CD4-positive, alpha-beta T cell treated with Interleukin-21 for 1 hour (primary cell): ENCODE data around the gene CCDC183.
"Not testable (repeated sequence)": the region's sequence is repeated elsewhere in the genome, so short reads cannot be mapped to it uniquely, and the experiment has no call there.

ENCODE experiments used
- DNase-seq: peaks from one replicate; pipeline ENCODE4 v3.0.0-alpha.2; 2020

CCDC183 gene

DNA sequence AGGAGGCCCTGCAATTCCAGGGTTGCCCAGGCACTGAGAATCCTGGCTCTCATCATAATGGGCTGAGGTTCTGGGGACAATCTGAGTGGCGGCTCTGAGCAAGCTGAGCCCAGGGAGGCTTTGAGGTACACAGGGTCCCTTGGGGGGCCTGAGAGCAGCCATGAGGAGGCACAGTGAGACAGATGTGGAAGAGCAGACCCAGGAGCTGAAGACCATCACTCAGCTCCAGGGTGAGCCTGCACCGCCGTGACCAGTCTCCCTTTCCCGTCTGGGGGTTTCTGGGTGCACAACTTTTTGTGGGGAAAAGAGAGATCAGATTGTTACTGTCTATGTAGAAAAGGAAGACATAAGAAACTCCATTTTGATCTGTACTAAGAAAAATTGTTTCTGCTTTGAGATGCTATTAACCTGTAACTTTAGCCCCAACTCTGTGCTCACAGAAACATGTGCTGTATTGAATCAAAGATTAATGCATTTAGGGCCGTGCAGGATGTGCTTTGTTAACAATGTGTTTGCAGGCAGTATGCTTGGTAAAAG lies at the start of gene CCDC183:
Gene CCDC183, plus strand, starts transcription at position 101 of the 537 bp plus-strand sequence. Its CDS starts 60 bp downstream, at position 161.
- DNase-seq, result no peak

DNA sequence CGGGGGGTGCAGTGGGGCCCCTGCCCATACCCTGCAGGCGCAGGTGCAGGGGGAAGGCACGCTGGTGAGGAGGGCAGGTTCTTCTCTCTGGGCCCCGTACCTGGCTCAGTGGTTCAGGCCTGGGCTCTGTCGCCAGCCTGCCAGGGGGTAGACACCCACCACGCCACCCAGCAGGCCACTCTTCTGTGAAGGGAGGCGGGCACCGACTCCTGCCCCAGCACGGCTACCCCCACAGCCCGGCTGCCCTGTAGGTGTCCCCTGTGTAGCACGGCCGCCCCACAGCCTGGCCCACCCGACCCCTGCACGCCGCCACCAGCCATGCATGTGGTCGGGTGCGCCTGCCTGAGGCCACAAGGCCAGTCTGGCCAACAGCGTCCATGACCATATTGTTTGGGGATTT lies 49.5 kb upstream of the CCDC183 start:
- no peak for DNase-seq

DNA sequence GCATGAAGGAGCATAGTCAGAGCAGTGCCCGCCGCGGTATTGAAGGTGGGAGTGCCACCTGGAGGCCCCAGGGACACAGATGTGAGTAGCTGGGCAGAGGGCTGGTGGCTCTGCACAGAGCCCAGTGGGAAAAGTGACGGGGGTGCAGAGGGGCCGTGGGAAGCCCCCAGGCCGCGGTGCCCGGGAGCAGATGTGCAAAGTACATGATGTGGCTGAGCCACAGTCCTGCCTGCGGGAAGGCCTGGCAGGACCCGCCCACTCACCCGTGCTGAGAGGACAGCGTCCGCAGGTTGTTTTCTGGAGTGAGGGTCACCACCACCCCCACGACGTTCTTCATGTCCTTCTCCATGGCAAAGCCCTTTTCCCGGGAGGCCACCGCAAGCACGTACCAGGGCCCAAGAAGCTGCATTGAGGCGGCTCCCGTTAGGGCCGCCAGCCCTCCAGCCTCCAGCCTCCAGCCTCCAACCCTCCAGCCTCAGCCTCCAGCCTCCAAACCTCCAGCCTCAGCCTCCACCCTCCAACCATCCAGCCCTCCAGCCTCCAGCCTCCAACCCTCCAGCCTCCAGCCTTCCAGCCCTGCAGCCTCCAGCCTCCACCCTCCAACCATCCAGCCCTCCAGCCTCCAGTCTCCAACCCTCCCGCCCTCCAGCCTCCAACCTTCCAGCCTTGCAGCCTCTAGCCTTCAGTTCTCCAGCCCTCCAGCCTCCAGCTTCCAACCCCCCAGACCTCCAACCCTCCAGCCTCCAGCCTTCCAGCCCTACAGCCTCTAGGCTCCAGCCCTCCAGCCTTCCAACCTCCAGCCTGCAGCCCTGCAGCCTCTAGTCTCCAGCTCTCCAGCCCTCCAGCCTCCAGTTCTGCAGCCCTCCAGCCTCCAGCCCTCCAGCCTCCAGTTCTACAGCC lies 48.7 kb upstream of the CCDC183 start:
- DNase-seq, result no peak

DNA sequence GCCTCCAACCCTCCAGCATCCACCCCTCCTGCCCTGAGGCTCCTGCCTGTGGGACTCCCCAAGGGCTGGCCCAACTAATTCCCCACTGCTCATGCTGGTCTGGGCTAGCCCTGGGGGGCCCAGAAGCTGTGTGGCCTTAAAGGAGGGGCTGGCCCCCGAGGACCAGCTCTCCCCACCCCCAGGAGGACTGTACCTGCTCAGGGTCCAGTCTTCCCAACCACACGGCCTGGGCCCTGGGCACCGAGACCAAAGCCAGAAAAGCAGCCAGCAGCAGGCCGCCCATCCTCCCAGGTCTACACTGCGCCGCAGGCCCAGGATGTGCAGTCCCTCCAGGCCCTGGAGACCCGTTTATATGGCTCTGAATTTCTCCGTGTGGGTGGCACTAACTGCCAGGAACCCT lies 47.9 kb upstream of the CCDC183 start, which contains the start of gene LCN6:
Gene LCN6, minus strand, starts transcription at position 325 of the 400 bp plus-strand sequence. Its CDS starts 42 bp downstream, at position 283.
- no peak for DNase-seq

DNA sequence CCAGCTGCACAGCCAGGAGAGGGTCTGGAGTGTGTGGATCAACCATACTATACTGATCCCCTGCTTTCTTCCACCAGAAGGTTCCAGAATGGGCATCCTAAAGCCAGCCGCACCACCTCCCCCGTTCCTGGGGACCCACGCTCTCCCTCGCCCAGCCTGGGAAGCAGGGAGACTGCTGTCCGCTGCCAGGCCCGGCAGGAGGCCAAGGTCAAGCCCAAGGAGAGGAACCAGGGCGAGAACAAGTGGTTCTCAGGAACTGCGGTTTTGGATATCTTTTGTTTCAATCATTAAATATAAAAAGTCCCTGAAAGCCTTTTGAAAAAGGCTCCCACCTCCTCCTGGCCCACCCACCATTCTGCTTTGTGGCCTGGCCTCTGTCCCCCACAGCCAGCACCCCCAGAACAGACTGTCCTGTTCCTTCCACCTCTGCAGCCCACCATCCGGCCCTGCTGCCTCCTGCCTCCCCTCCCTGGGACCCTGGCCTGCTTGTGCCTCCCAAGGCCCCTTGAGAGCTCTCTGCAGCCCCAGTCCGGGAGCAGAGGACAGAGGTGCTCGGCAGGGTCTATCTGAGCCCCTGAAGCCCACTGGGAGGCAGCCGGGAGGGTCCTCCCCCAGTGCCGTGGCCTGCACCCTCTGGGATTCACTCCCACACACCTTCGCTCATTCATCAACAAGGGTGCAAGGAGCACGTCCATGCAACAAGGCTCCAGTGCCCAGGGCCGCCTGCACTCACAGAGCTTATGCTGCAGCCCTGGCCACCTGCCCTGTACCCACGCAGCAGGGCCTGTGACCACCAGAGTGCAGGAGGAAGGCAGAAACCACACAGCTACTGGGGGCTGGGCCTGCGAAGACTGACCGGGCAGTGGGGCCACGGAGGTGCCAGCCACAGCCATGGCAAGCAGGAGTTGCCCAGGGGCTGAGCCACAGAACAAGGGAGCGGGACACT lies 47.2 kb upstream of the CCDC183 start:
- no peak for DNase-seq

DNA sequence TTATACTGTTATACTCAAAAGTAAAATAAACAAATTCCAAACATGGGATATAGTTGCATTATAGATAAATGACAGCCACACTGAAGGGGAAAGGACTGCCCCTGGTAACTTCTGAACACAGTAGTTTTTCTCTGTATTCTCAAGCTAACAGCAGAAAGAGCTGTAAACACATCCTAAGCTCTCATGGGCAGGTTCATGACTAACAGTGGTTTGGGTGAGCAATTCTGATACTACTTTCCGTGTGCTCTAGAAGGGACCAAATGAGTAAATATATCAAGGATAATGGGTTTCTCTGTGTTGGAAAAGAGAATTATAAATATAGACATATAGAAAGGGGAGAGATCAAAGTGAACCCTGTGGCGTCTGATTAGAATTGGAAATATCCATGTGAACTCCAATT lies 45.6 kb upstream of the CCDC183 start:
- DNase-seq, result no peak

DNA sequence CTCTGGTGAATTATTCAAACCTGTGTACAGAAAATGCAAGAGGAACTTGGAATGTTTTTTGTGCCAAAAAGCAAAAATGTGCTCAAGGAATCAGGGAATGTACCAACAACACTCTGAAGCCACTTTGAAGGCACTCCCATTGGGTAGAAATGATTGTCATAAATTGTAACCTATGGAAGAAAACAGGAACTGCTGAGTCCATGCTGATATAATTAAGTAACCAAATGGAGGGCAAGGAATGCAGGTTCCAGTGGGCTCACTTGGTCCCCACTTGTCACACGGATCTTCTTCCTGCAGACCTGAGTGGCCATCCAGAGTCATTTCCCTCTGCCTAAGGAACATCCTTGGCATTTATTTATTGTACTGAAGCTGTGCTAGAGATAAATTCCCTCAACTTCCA lies 44.9 kb upstream of the CCDC183 start:
- no peak for DNase-seq

DNA sequence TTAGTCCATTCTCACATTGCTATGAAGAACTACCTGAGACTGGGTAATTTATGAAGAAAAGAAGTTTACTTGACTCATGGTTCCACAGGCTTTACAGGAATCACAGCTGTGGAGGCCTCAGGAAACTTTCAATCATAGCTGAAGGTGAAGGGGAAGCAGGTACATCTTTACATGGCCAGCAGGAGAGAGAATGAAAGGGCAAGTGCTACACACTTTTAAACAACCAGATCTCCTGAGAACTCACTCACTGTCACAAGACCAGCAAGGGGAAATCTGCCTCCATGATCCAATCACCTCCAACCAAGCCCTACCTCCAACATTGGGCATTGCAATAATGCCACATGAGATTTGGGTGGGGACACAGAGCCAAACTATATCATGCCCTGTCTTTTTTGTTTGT lies 44.3 kb upstream of the CCDC183 start:
- DNase-seq, result no peak

DNA sequence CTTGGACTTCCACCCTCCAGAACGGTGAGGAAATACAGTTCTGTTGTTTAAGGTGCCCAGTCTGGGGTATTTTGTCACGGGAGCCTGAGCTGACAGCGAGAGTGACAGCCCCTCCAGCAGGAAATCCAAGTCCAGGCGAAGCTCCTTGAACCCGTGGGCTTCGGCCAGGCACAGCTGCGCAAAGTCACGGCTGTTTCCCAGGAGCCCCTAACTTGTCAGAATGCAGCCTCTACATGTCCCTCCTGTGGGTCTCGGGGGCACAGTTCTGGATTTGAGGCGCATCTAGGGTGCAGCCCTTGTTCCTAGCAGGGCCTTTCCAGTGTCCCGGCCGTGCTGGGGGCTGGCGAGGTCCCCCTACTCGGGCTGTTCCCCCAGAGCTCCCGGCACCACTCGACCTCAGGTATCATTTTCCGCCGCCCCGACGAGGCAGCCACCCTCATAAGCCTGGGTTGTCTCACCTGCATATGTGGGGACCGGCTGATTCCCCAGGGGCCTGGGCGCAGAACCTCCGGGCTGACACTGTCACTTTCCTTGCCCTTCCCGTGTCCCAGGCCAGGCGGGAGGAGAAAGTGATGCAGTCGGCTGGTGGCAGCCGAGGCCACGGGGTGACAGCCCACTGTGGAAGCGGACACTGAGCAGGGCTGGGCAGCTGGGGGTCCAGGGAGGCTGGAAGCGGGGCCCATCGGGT lies 42.6 kb upstream of the CCDC183 start:
- DNase-seq, result no peak

DNA sequence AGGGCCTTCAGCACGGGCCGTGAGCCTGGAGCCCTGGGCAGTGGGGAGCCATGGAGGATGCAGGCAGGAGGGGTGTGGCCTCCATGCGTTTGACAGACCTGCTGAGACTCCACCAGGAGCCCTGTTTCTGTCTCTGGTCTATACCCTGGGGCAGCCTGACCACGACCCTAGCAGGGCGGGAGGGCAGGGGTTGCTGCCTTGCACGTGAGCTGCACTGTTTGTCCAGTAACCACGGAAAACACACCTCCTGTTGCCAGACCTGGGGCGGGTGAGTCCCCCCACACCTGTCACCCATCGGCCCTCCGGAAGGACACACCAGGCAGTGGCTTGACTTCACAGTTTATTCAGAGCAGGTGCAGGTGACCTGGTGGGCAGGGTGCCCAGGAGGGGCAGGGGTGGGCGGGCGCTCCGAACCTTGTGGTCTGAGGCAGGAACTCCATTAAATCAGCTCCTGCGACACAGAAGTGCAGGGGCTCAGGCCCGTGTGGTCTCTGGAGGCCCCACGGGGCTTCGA lies 42.0 kb upstream of the CCDC183 start:
- no peak for DNase-seq

DNA sequence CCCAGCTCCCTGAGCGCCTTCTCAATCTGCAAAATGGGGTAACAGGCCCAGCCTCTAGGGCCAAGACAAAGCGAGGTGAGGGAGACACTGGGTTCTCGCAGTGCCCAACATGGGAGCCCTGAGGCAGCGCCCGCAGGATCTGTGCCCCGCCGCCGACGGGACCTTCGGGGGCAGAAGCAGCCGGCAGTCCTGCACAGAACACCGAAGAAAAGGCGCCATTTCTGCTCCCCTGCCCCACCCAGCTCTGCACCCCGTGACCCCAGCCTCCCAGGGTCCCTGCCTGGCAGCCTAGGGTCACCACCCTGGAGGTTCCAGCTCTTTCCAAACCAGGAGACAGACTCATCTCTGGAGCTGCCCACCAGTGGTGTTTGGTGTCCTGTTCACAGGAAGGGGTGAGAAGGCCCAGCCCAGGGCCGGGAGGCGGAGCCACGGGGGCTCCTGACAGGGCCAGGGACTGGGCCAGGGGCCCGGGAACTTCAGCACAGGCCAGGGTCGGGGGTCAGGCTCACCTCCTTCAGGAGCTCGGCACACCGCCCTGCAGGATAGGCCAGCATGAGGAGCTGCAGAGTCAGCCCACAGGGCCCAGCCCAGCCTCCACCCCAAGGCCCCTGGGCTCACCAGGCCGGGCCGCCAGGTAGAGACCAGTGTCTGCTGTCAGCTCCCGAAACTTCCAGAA lies 41.4 kb upstream of the CCDC183 start:
- no peak for DNase-seq

DNA sequence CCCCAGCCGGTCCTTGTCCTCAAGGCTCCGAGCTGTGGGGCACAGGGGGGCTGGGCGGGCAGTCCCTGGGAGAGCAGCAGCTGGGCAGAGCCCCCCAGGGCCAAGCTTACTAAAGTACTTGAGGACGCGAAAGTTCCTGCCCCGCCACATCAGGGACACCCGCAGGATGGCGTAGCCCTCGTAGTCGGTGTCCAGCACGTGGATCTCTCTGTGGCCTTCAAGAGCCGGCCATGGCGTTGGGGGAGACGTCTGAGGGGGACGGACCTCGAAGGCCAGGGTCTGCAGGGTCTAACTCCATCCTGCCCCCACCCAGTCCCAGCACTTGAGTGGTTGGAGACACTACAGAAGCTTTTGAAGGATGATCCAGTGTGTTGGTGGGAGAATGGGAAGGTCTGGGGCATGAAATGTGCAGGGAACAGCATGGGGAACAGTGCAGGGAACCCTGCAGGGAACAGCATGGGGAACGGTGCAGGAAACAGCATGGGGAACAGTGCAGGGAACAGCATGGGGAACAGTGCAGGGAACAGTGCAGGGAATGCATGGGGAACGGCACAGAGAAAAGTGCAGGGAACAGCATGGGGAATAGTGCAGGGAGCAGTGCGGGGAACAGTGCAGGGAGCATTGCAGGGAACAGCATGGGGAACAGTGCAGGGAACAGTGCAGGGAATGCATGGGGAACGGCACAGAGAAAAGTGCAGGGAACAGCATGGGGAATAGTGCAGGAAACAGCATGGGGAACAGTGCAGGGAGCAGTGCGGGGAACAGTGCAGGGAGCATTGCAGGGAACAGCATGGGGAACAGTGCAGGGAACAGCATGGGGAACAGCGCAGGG lies 40.6 kb upstream of the CCDC183 start:
- DNase-seq, result not testable (repeated sequence)

DNA sequence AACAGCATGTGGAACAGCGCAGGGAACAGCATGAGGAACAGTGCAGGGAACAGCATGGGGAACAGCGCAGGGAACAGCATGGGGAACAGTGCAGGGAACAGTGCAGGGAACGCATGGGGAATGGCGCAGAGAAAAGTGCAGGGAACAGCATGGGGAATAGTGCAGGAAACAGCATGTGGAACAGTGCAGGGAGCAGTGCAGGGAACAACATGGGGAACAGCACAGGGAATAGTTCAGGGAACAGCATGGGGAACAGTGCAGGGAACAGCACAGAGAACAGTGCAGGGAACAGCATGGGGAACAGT lies 40.1 kb upstream of the CCDC183 start:
- no peak for DNase-seq

DNA sequence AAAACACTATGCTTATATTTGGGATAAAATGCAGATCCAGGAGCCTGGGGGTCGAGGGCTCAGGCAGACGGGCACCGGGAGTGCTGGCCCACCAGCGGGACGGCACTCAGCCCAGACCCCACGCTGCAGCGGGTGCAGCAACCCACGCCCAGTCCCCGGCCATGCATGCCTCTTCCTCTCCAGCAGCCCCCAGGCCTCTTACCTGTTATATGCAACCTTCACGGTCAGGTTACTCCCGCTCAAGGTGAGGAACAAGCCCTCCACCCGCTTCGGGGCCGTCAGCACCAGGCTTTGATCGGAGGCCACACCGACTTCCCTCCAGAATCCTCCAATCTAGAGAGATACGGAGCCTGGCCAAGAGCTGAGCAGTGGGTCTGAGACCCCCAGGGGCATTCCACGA lies 39.3 kb upstream of the CCDC183 start:
- DNase-seq, result no peak

DNA sequence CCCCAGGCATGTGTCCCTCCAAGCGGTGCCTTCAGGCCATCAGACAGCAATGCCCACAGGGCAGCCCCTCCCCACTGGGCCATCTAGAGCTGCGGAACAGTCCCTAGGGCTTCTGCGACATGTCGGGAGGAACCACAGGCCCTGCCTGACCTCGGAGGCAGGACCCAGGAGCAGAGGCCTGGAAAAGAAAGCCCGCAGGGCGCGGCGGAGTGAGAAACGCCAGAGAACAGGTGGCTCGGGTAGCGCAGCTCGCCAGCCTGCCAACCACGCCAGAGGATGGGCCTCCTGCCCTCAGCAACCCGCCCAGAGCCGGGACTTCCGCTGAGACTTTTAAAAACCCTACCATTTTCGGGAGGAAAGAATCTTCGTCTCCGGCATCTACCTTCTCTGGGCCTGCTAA lies 38.8 kb upstream of the CCDC183 start:
- DNase-seq, result no peak

DNA sequence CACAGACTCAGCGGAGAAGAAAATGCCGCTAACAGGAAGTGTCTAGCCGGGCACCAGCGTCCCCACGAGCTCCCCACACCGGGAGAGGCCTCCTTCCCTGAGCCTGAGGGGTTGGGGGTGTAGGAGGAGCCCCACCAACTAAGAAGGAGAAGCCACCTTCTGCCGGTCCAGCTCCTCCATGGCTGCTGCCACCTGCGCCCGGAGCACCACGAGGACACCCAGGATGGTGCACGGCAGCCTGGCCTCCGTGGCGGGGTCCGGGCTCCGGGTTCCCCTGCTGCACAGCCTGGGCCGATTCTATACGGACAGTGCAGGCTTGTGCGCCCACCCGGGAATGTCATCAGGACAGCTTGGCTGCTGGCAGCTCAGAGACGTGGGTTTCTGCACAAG lies 38.4 kb upstream of the CCDC183 start:
- no peak for DNase-seq

DNA sequence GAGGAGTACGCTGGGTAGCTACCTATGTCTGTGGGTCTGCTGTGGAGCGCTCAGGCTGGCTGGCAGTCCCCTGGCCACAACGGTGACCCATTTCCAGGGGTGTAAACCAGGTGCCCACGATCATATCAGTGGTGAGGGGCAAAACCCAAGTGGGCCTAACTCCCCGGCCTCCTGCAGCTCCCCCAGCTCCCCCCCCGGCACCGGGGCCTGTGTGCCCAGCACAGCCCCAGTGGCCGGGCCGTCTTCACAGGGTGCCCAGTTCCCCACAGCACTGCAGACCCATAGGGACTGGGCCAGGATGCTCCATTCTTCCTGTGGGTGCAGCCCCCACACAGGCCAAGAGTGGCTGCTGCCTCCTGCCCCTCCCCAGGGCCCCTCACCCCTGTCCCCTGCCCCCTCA lies 37.1 kb upstream of the CCDC183 start:
- DNase-seq, result no peak

DNA sequence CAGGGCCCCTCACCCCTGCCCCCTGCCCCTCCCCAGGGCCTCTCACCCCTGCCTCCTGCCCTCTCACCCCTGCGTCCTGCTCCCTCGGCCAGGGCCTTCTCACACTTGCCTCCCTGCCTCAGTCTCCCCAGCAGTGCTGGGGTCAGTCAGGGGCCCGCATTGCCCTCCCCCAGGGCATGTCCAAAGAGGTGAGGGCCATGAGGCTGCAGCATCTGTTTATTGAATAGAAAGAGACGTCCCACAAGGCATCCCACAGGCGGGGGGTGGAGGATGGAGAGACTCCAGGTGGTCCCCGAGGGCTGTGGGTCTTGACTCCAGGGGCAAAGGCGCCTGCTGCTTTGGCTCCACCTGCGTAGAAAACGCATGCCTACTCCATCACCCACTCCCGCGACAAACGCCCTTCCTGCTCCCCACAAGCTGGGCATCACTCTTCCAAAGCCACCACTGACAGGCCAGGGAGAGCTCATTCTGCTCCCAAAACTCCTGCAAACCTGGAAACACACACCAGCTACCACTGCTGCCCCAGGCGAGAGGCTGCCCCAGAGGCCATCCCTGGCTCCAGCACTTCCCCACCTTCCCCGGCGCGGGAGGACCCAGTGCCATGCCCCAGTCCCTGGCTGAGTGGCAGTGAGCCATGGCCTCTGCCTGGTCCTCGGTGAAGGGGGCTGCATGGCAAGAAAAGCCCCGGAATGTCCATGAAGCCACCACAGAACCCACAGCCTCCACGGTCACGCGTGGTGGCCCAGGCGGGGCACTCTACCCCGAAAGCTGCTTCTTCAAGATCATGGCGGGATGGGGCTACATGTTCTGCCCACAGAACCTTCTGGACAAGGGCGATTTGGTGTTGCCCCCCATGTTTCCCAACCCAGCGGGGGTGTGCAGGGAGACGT lies 36.5 kb upstream of the CCDC183 start:
- no peak for DNase-seq

DNA sequence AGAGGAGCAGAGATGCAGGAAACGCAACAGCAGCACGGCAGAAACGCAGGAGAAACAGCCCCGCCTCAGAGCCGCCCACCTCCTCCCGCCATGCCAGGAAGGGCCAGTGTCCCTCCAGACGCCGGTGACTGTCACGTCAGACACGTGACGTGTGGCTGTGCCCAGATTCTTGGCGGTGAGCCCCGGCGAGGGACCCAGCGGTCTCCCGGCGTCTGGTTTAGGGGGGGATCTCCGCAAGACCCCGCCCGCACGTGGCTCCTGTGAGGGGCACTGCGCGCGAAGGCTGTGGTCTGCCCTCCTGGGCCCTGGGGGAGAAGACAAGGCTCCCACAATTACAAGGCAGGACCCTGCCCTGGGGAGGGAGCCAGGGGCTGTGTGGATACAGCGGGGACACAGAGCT lies 35.7 kb upstream of the CCDC183 start:
- DNase-seq, result no peak
